Measurements from ENCODE around the gene ZNF516.

DNA sequence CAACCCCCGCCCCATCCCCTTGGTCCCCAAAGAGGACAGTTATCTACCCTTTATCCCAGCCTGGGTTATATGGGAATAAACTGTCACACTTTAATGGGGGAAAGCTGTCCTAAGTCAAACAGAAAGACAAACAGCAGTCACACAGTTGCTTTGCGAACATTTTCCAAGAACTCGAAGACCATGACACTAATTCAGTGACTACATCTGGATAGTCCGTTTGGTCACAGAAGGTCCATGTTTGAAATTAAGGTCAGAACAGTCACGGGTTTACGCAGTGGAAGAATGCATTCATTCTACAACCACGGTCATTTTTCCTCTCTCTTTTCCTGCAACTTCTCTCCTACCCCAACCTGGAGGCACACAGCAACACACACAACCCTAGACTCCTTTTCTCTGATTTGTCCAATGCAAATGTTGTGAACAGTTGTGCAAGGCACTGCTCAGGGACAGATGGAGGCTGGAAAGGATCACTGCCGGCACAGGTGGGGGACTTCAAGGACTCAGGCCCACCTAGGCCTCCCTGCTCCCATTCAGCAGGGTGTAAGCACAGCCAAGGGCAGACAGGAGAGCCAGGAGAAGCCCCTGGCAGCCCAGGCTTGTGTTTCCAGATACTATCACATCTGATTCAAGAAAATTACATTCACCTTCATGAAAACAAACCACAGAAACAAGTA, 39.9 kb downstream of the ZNF516 start:
- TF ChIP-seq POLR2A (IDR thresholded peaks at IDR 0.05; ENCODE audit: low read depth, low read length) = no peak
- no peak for TF ChIP-seq TAF1 (IDR thresholded peaks at IDR 0.05; ENCODE audit: borderline replicate concordance, low read depth, low read length)
- TF ChIP-seq POLR2AphosphoS5 (IDR thresholded peaks at IDR 0.05; ENCODE audit: low read depth, low read length) = no peak

Data from GM12892 (cell line).